Fibroblast of lung (primary cell): Measurements from ENCODE around the gene OR10H5. TPM values are rescaled to one million over a fixed set of nuclear protein-coding genes. Genes with fewer than 3 reads are reported as not detected.
"Not testable (repeated sequence)": the region's sequence is repeated elsewhere in the genome, so short reads cannot be mapped to it uniquely, and the experiment has no call there.

Source experiments
- DNase-seq, 2 donors: peaks; one replicate each; pipeline versions ENCODE4 v3.0.0 to v3.0.0-alpha.2; 2010; ENCODE audit warnings: low read depth in 2 of 2
- H2AFZ ChIP-seq: 2 replicates; pipeline ENCODE4 v1.5.1; 2012; ENCODE audit warnings: low read length, control low read depth, inconsistent platforms
- H3K27ac ChIP-seq: 2 replicates; pipeline ENCODE4 v1.5.1; 2011; ENCODE audit warnings: low read length, control low read depth; ENCODE audit not compliant: insufficient read depth
- H3K27me3 ChIP-seq: 2 replicates; pipeline ENCODE4 v1.5.1; 2011; ENCODE audit warnings: mild to moderate bottlenecking, low read length; ENCODE audit not compliant: control insufficient read depth, insufficient read depth
- H3K36me3 ChIP-seq: 2 replicates; pipeline ENCODE4 v1.5.1; 2011; ENCODE audit warnings: low read length; ENCODE audit not compliant: control insufficient read depth, insufficient read depth
- H3K4me1 ChIP-seq: 2 replicates; pipeline ENCODE4 v1.5.1; 2011; ENCODE audit warnings: low read length; ENCODE audit not compliant: control insufficient read depth, insufficient read depth; ENCODE audit errors: extremely low read depth
- H3K4me2 ChIP-seq: 2 replicates; pipeline ENCODE4 v1.5.1; 2011; ENCODE audit warnings: low read length, control low read depth; ENCODE audit not compliant: insufficient read depth; ENCODE audit errors: extremely low read depth
- H3K4me3 ChIP-seq, 4 experiments: fragments of 200-600 bp in 1 of 4; sonication (generic) in 1 of 4; replicated peaks in 1 of 4; 2 replicates each; pipeline ENCODE4 v1.5.1; 2011 to 2016; ENCODE audit warnings: low read length in 4 of 4, low read depth in 3 of 4, mild to moderate bottlenecking in 3 of 4, control low read depth in 2 of 4, inconsistent platforms in 1 of 4, mixed read lengths in 1 of 4; ENCODE audit not compliant: insufficient read depth in 1 of 4; ENCODE audit errors: control extremely low read depth in 1 of 4
- H3K79me2 ChIP-seq: 2 replicates; pipeline ENCODE4 v1.5.1; 2012; ENCODE audit warnings: mild to moderate bottlenecking, low read length, inconsistent platforms; ENCODE audit not compliant: control insufficient read depth, insufficient read depth
- H3K9ac ChIP-seq: 2 replicates; pipeline ENCODE4 v1.5.1; 2011; ENCODE audit warnings: mild to moderate bottlenecking, low read length, control low read depth; ENCODE audit not compliant: insufficient read depth
- H3K9me3 ChIP-seq: 2 replicates; pipeline ENCODE4 v1.5.1; 2012; ENCODE audit warnings: low read depth, low read length; ENCODE audit not compliant: control insufficient read depth, insufficient read depth
- H4K20me1 ChIP-seq: 2 replicates; pipeline ENCODE4 v1.5.1; 2011; ENCODE audit warnings: low read length; ENCODE audit not compliant: control insufficient read depth, insufficient read depth; ENCODE audit errors: extremely low read depth
- CTCF ChIP-seq, 2 donors: IDR thresholded peaks in 1 of 2; conservative IDR thresholded peaks in 1 of 2; 1 replicate in 1 of 2; 2 replicates in 1 of 2; pipeline ENCODE4 v1.5.1; 2011 to 2012; ENCODE audit warnings: low read length in 2 of 2, control low read depth in 1 of 2, inconsistent platforms in 1 of 2, low read depth in 1 of 2, mild to moderate bottlenecking in 1 of 2
- EZH2 ChIP-seq: IDR thresholded peaks from 2 replicates; pipeline ENCODE4 v1.5.1; 2012; ENCODE audit warnings: low read length, control low read depth, mild to moderate bottlenecking; ENCODE audit errors: missing control alignments
- polyA plus RNA-seq, 2 donors: library from polyadenylated mRNA; depleted of rRNA in 1 of 2; stranded (reverse) in 1 of 2; unstranded in 1 of 2; fragments of >200 nt; gene quantifications; 2 replicates each; pipeline ENCODE4 v1.2.1, GENCODE V29; 2011 to 2012; ENCODE audit warnings: missing spikeins in 1 of 2
- total RNA-seq: library from RNA; depleted of rRNA; stranded (reverse); fragments of >200 nt; gene quantifications from 2 replicates; pipeline ENCODE4 v1.2.1, GENCODE V29; 2014

Gene OR10H5
- total and polyA plus RNA-seq, 2 donors (not counting 1 experiment from before 2014, with no cell fraction given): not detected

- H3K4me3 ChIP-seq: no peak overlapping the region
- no peaks in the 10 kb centered on the region for H4K20me1 ChIP-seq
- no peaks in the 10 kb centered on the region for H3K4me1 ChIP-seq
- H3K9ac ChIP-seq: no peak overlapping the region
- H3K36me3 ChIP-seq: no peaks in the 10 kb centered on the region
- no peaks in the 10 kb centered on the region for H3K79me2 ChIP-seq
- H3K27ac ChIP-seq: no peak overlapping the region
- H2AFZ ChIP-seq: no peak overlapping the region
- DNase-seq: no peak
- no peaks in the 10 kb centered on the region for H3K27me3 ChIP-seq
- H3K9me3 ChIP-seq: no peaks in the 10 kb centered on the region
- no peak for TF ChIP-seq CTCF (conservative IDR thresholded peaks at IDR 0.05 in 1 of 2, IDR thresholded peaks at IDR 0.05 in 1 of 2; ENCODE audit: low read depth in 1 of 2, low read length in 2 of 2)
- no peak for TF ChIP-seq EZH2
- H3K4me2 ChIP-seq: no peak overlapping the region
These were observed 6.6 kb upstream of the OR10H5 start for GRCh38 chr19:15780610-15781418.

- Histone ChIP-seq H3K9me3 (no peaks in the 10 kb centered on the region), H3K79me2 (no peaks in the 10 kb centered on the region), H3K9ac (no peak overlapping the region), H2AFZ (no peak overlapping the region), H4K20me1 (no peaks in the 10 kb centered on the region), H3K4me1 (no peaks in the 10 kb centered on the region), H3K27ac (no peak overlapping the region), H3K4me2 (no peak overlapping the region), H3K4me3 (no peak overlapping the region), H3K27me3 (no peaks in the 10 kb centered on the region), H3K36me3 (no peaks in the 10 kb centered on the region)
- no peak for DNase-seq
- TF ChIP-seq CTCF (conservative IDR thresholded peaks at IDR 0.05 in 1 of 2, IDR thresholded peaks at IDR 0.05 in 1 of 2; ENCODE audit: low read depth in 1 of 2, low read length in 2 of 2) (no peak), EZH2 (no peak)
These were observed 5.8 kb upstream of the OR10H5 start for GRCh38 chr19:15781661-15782060.

- Histone ChIP-seq H3K4me3 (no peak overlapping the region), H3K79me2 (no peaks in the 10 kb centered on the region), H3K9me3 (no peaks in the 10 kb centered on the region), H3K27me3 (no peaks in the 10 kb centered on the region), H3K27ac (no peak overlapping the region), H3K9ac (no peak overlapping the region), H3K36me3 (no peaks in the 10 kb centered on the region), H4K20me1 (no peaks in the 10 kb centered on the region), H3K4me2 (no peak overlapping the region), H2AFZ (no peak overlapping the region), H3K4me1 (no peaks in the 10 kb centered on the region)
- TF ChIP-seq CTCF (conservative IDR thresholded peaks at IDR 0.05 in 1 of 2, IDR thresholded peaks at IDR 0.05 in 1 of 2; ENCODE audit: low read depth in 1 of 2, low read length in 2 of 2) (no peak), EZH2 (no peak)
- DNase-seq: no peak
These were observed 5.2 kb upstream of the OR10H5 start for GRCh38 chr19:15782211-15782610.

GRCh38 chr19:15782896-15783295 lies 4.6 kb upstream of the OR10H5 start:
- not testable (repeated sequence) for H3K4me1 ChIP-seq, H3K9ac ChIP-seq, H3K79me2 ChIP-seq

More at GRCh38 chr19:15782896-15783295, 4.6 kb upstream of the OR10H5 start:
- H2AFZ ChIP-seq, H3K4me2 ChIP-seq, H3K4me3 ChIP-seq, H4K20me1 ChIP-seq, H3K27ac ChIP-seq, DNase-seq, H3K27me3 ChIP-seq, H3K36me3 ChIP-seq, H3K9me3 ChIP-seq: not testable (repeated sequence)
